ENCODE results near the gene CLCN7. TPM values are rescaled to one million over a fixed set of nuclear protein-coding genes. Genes with fewer than 3 reads are reported as not detected.

CLCN7 gene
- total RNA-seq, 1 donor from 2014 or later: 11.5 TPM

DNA sequence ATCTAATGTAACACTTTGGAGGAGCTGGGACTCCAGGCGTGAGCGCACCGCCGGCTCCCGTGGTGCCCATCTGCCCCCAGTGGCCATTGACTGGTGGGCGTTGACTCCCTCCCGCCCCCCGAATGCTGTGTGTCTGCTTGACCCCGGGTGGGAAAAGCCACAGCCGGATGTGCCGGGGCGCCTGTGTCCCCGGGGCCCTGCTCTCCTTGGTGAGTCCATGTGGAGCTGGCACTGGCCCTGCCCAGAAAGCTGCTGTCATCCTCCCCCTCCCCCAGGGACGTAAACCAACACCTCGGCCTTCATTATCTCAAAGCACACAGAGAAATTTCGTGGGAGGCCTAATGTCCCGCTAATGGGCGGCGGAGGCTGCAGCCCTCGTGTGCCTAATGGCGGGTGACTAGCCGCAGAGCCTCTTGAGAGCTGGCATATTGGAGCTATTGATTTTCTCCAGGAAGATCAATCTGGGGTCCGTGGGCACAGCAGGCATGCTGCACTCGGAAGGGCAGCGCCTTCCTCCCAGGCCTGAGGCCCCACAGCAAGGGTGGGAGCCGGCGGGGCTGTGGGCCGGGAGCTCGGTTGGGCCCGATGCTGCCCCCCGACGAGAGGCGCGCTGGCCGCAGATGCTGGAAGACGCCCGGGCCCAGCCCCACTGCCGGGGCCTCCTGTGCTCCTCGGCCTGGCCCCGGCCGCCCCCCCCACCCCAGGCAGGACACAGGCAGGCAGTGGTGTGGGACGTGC is 47.9 kb downstream of the CLCN7 start:
- H3K9me3 Mint-ChIP-seq: no peaks in the 10 kb centered on the region
- Histone ChIP-seq H3K4me3 (no peak overlapping the region), H3K4me2 (no peak overlapping the region), H3F3A (ENCODE audit: low read depth) (no peaks in the 10 kb centered on the region), H3K9me3 (ENCODE audit: low read depth) (no peaks in the 10 kb centered on the region), H3K27ac (no peak overlapping the region), H4K20me1 (ENCODE audit: low read depth) (no peaks in the 10 kb centered on the region), H3K79me2 (ENCODE audit: low read depth) (no peaks in the 10 kb centered on the region), H3K4me1 (peaks cover 6% of the 10 kb centered on the region), H3K27me3 (no peaks in the 10 kb centered on the region), H3K9ac (no peak overlapping the region), H3K36me3 (no peaks in the 10 kb centered on the region), H2AFZ (replicated peaks) (no peak overlapping the region)
- peaks cover 20% of the 10 kb centered on the region for H3K4me1 Mint-ChIP-seq
- peak overlapping the region; percentile 66 for H3K27ac Mint-ChIP-seq
- DNase-seq (ENCODE audit: low spot score): no peak
- H3K36me3 Mint-ChIP-seq: no peaks in the 10 kb centered on the region
- TF ChIP-seq EZH2 (IDR thresholded peaks at IDR 0.05): no peak
- TF ChIP-seq, protein P1, sequence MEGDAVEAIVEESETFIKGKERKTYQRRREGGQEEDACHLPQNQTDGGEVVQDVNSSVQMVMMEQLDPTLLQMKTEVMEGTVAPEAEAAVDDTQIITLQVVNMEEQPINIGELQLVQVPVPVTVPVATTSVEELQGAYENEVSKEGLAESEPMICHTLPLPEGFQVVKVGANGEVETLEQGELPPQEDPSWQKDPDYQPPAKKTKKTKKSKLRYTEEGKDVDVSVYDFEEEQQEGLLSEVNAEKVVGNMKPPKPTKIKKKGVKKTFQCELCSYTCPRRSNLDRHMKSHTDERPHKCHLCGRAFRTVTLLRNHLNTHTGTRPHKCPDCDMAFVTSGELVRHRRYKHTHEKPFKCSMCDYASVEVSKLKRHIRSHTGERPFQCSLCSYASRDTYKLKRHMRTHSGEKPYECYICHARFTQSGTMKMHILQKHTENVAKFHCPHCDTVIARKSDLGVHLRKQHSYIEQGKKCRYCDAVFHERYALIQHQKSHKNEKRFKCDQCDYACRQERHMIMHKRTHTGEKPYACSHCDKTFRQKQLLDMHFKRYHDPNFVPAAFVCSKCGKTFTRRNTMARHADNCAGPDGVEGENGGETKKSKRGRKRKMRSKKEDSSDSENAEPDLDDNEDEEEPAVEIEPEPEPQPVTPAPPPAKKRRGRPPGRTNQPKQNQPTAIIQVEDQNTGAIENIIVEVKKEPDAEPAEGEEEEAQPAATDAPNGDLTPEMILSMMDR (IDR thresholded peaks at IDR 0.05): peak; percentile 13
- peaks cover 3% of the 10 kb centered on the region for H3K27me3 Mint-ChIP-seq (ENCODE audit: insufficient read depth, low read depth)
- H3K4me3 Mint-ChIP-seq: no peak overlapping the region

DNA sequence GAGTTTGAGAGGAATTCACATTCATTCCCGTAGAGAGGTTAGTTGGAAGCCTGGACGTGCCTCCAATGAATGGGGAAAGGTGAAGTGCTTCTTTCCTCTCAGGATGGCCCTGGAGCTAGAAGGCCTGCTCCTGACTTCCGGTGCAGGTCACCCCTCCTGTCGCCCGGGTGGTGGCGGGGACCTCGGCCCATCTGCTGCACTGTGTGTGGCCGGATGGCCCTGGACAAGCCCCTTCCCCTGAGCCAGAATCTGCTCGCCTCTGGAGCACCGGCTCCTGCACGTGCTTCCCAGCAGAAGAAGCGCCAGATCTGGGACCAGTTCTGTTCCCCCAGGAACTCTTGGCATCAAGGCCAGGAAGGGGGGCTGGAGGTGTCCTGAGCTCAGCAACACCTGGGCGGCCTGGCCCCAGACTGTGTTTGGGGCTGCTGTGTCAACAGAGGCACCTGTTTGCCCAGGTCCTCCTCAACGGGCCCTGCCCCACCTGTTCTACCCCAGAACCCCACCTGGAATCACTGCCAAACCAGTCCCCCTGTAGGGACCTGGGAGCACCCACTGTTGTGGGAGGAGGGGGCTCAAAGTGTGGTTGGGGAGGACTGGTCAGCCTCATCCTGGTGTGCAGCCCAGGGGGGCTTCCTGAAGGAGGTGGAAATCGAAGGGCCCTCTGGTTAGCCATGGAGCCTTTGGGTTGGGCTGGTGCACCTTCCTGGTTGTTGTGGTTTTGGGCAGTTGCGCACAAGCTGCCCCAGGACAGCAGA is 49.0 kb downstream of the CLCN7 start:
- no peaks in the 10 kb centered on the region for H3K36me3 ChIP-seq
- Mint-ChIP-seq H3K36me3 (no peaks in the 10 kb centered on the region), H3K27me3 (ENCODE audit: insufficient read depth, low read depth) (peaks cover 3% of the 10 kb centered on the region), H3K4me1 (peaks cover 21% of the 10 kb centered on the region), H3K9me3 (no peaks in the 10 kb centered on the region), H3K27ac (no peak overlapping the region), H3K4me3 (no peak overlapping the region)
- no peak overlapping the region for H3K4me3 ChIP-seq
- H3K4me1 ChIP-seq: peaks cover 6% of the 10 kb centered on the region
- no peaks in the 10 kb centered on the region for H4K20me1 ChIP-seq (ENCODE audit: low read depth)
- TF ChIP-seq, protein P1 (IDR thresholded peaks at IDR 0.05): no peak
- TF ChIP-seq EZH2 (IDR thresholded peaks at IDR 0.05) (no peak), EZH2phosphoT487 (IDR thresholded peaks at IDR 0.05) (no peak)
- no peaks in the 10 kb centered on the region for H3F3A ChIP-seq (ENCODE audit: low read depth)
- H3K9me3 ChIP-seq (ENCODE audit: low read depth): no peaks in the 10 kb centered on the region
- no peaks in the 10 kb centered on the region for H3K27me3 ChIP-seq
- H3K9ac ChIP-seq: no peak overlapping the region
- H3K4me2 ChIP-seq: no peak overlapping the region
- no peak overlapping the region for H3K27ac ChIP-seq
- H2AFZ ChIP-seq (replicated peaks): no peak overlapping the region
- no peaks in the 10 kb centered on the region for H3K79me2 ChIP-seq (ENCODE audit: low read depth)
- DNase-seq (ENCODE audit: low spot score): no peak

DNA sequence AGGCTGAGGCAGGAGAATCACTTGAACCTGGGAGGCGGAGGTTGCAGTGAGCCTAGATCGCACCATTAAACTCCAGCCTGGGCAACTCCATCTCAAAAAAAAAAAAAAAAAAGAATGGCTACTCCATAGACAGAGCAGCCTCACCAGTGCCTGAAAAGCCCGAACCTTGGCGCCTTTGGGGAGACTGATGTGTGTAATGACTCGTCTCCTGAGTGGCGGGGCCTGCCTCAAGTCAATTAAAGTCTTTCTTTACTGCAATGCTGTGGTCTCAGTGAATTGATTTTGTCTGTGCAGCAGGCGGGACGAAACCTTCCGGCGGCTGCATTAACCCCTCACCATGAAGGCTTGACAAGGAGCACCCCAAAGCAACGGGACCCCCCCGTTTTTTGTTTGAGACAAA is 50.8 kb downstream of the CLCN7 start:
- Mint-ChIP-seq H3K4me3 (no peak overlapping the region), H3K9me3 (no peaks in the 10 kb centered on the region), H3K36me3 (no peaks in the 10 kb centered on the region), H3K27me3 (ENCODE audit: insufficient read depth, low read depth) (peaks cover 4% of the 10 kb centered on the region), H3K4me1 (peaks cover 11% of the 10 kb centered on the region), H3K27ac (peak overlapping the region; percentile 6)
- no peak overlapping the region for H2AFZ ChIP-seq (replicated peaks)
- peaks cover 8% of the 10 kb centered on the region for H4K20me1 ChIP-seq (ENCODE audit: low read depth)
- no peak for DNase-seq (ENCODE audit: low spot score)
- peaks cover 15% of the 10 kb centered on the region for H3K79me2 ChIP-seq (ENCODE audit: low read depth)
- no peak overlapping the region for H3K9ac ChIP-seq
- peaks cover 12% of the 10 kb centered on the region for H3K4me1 ChIP-seq
- no peaks in the 10 kb centered on the region for H3F3A ChIP-seq (ENCODE audit: low read depth)
- no peak overlapping the region for H3K4me2 ChIP-seq
- no peaks in the 10 kb centered on the region for H3K36me3 ChIP-seq
- no peak overlapping the region for H3K27ac ChIP-seq
- H3K4me3 ChIP-seq: no peak overlapping the region
- H3K27me3 ChIP-seq: no peaks in the 10 kb centered on the region
- no peaks in the 10 kb centered on the region for H3K9me3 ChIP-seq (ENCODE audit: low read depth)
- TF ChIP-seq, protein P1 (IDR thresholded peaks at IDR 0.05): no peak
- TF ChIP-seq EZH2phosphoT487 (IDR thresholded peaks at IDR 0.05): no peak

Data from neural progenitor cell (in vitro differentiated cells).